ENCODE measurements around the gene ABCC4. TPM values are rescaled to one million over a fixed set of nuclear protein-coding genes. Genes with fewer than 3 reads are reported as not detected.

The ABCC4 gene
- total and polyA plus RNA-seq, 2 of the 13 experiments (the other 11 are each of a cell fraction or from before 2014, with no cell fraction given): 4.2 to 11.3 TPM

GRCh38 chr13:95338905-95339304 is 37.7 kb upstream of the ABCC4 start:
- in situ Hi-C loops (cut with HindIII; ENCODE audit: extremely low pct_ligation_motif_present, low pct_unique_long_range_greater_than_20kb) (no loop called here), intact Hi-C loops (cut with micrococcal nuclease; ENCODE audit: unreplicated experiment) (no loop called here)
- BruUV-seq (replicated peaks): no TSS peak
- CTCF ChIA-PET (ENCODE audit: low intra/inter-chr PET ratio, low total read pairs): no interaction called here
- 59% methylated on average over 3 of the region's 3 CpGs for WGBS (ENCODE audit: low lambda C conversion rate)
- no peaks in the 10 kb centered on the region for H4K20me1 ChIP-seq (ENCODE audit: insufficient read depth, low read length)
- no peak overlapping the region for H3K4me3 ChIP-seq (replicated peaks in 1 of 3; ENCODE audit: insufficient read depth in 1 of 3, low read depth in 2 of 3, low read length in 3 of 3)
- H3K27me3 ChIP-seq (ENCODE audit: control insufficient read depth in 1 of 2, insufficient read depth in 2 of 2, low read length in 2 of 2): no peaks in the 10 kb centered on the region
- no peak for ATAC-seq
- DNase-seq (ENCODE audit: low spot score): no peak
- no peaks in the 10 kb centered on the region for H3K9me3 ChIP-seq (ENCODE audit: low read length)
- no peak for TF ChIP-seq CENPX (CRISPR knock-in tag; IDR thresholded peaks at IDR 0.05)
- no peak for TF ChIP-seq ZNF543 (CRISPR knock-in tag; IDR thresholded peaks at IDR 0.05)
- no peak for TF ChIP-seq ZNF615 (CRISPR knock-in tag; IDR thresholded peaks at IDR 0.05; ENCODE audit: borderline replicate concordance)
- TF ChIP-seq ZNF605 (CRISPR knock-in tag; IDR thresholded peaks at IDR 0.05): no peak
- no peaks in the 10 kb centered on the region for H3K79me2 ChIP-seq (ENCODE audit: insufficient read depth, low read length)
- H3K4me1 ChIP-seq (ENCODE audit: insufficient read depth, low read length): no peaks in the 10 kb centered on the region
- no peak overlapping the region for H2AFZ ChIP-seq (ENCODE audit: low read length)
- no peak overlapping the region for H3K4me2 ChIP-seq (ENCODE audit: low read depth, low read length)
- no peak for FAIRE-seq
- POLR2A ChIA-PET: no interaction called here
- no peak overlapping the region for H3K27ac ChIP-seq (ENCODE audit: extremely low read length, insufficient read depth, low read length)
- no peaks in the 10 kb centered on the region for H3K36me3 ChIP-seq (replicated peaks in 1 of 2; ENCODE audit: control insufficient read depth in 1 of 2, insufficient read depth in 2 of 2, low read length in 2 of 2)
- no peak overlapping the region for H3K9ac ChIP-seq (ENCODE audit: insufficient read depth, low read depth, low read length)

- Histone ChIP-seq H3K4me1 (ENCODE audit: insufficient read depth, low read length) (no peaks in the 10 kb centered on the region), H3K9ac (ENCODE audit: insufficient read depth, low read depth, low read length) (no peak overlapping the region), H3K27me3 (ENCODE audit: control insufficient read depth in 1 of 2, insufficient read depth in 2 of 2, low read length in 2 of 2) (no peaks in the 10 kb centered on the region), H3K4me3 (replicated peaks in 1 of 3; ENCODE audit: insufficient read depth in 1 of 3, low read depth in 2 of 3, low read length in 3 of 3) (no peak overlapping the region), H3K79me2 (ENCODE audit: insufficient read depth, low read length) (no peaks in the 10 kb centered on the region), H2AFZ (ENCODE audit: low read length) (no peak overlapping the region), H3K9me3 (ENCODE audit: low read length) (no peaks in the 10 kb centered on the region), H3K4me2 (ENCODE audit: low read depth, low read length) (no peak overlapping the region), H4K20me1 (ENCODE audit: insufficient read depth, low read length) (no peaks in the 10 kb centered on the region), H3K36me3 (replicated peaks in 1 of 2; ENCODE audit: control insufficient read depth in 1 of 2, insufficient read depth in 2 of 2, low read length in 2 of 2) (no peaks in the 10 kb centered on the region), H3K27ac (ENCODE audit: extremely low read length, insufficient read depth, low read length) (no peak overlapping the region)
- no peak for FAIRE-seq
- ATAC-seq: no peak
- no TSS peak for BruUV-seq (replicated peaks)
- ChIA-PET CTCF (ENCODE audit: low intra/inter-chr PET ratio, low total read pairs) (no interaction called here), POLR2A (no interaction called here)
- in situ Hi-C loops (cut with HindIII; ENCODE audit: extremely low pct_ligation_motif_present, low pct_unique_long_range_greater_than_20kb): no loop called here
- DNase-seq (ENCODE audit: low spot score): no peak
- WGBS (ENCODE audit: low lambda C conversion rate): 32% methylated on average over 3 of the region's 3 CpGs
- intact Hi-C loops (cut with micrococcal nuclease; ENCODE audit: unreplicated experiment): no loop called here
- TF ChIP-seq PCBP2 (optimal IDR thresholded peaks at IDR 0.05; ENCODE audit: low read depth, low read length, poor library complexity, severe bottlenecking): no peak
- no peak for TF ChIP-seq ZNF138 (CRISPR knock-in tag; IDR thresholded peaks at IDR 0.05; ENCODE audit: low read depth)
- no peak for TF ChIP-seq ZNF205 (CRISPR knock-in tag; IDR thresholded peaks at IDR 0.05)
- TF ChIP-seq TOPORS (CRISPR knock-in tag; IDR thresholded peaks at IDR 0.05): no peak
- no peak for TF ChIP-seq RFX1 (IDR thresholded peaks at IDR 0.05)
- TF ChIP-seq, protein P1, sequence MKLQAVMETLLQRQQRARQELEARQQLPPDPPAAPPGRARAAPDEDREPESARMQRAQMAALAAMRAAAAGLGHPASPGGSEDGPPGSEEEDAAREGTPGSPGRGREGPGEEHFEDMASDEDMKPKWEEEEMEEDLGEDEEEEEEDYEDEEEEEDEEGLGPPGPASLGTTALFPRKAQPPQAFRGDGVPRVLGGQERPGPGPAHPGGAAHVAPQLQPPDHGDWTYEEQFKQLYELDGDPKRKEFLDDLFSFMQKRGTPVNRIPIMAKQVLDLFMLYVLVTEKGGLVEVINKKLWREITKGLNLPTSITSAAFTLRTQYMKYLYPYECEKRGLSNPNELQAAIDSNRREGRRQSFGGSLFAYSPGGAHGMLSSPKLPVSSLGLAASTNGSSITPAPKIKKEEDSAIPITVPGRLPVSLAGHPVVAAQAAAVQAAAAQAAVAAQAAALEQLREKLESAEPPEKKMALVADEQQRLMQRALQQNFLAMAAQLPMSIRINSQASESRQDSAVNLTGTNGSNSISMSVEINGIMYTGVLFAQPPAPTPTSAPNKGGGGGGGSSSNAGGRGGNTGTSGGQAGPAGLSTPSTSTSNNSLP (IDR thresholded peaks at IDR 0.05; ENCODE audit: low read depth, low read length): no peak
- TF ChIP-seq, protein P2, sequence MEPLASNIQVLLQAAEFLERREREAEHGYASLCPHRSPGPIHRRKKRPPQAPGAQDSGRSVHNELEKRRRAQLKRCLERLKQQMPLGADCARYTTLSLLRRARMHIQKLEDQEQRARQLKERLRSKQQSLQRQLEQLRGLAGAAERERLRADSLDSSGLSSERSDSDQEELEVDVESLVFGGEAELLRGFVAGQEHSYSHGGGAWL (CRISPR knock-in tag; IDR thresholded peaks at IDR 0.05): no peak
- TF ChIP-seq POLR2AphosphoS2 (IDR thresholded peaks at IDR 0.05; ENCODE audit: low read depth, low read length): no peak
- no peak for TF ChIP-seq EP300 (IDR thresholded peaks at IDR 0.05; ENCODE audit: low read depth in 2 of 2, low read length in 2 of 2)
- no peak for TF ChIP-seq EP300 (CRISPR knock-in tag; IDR thresholded peaks at IDR 0.05; ENCODE audit: borderline replicate concordance)
- TF ChIP-seq NFYC (CRISPR knock-in tag; IDR thresholded peaks at IDR 0.05): no peak
- TF ChIP-seq TMF1 (CRISPR knock-in tag; IDR thresholded peaks at IDR 0.05; ENCODE audit: low read depth): no peak
- TF ChIP-seq, protein P3, sequence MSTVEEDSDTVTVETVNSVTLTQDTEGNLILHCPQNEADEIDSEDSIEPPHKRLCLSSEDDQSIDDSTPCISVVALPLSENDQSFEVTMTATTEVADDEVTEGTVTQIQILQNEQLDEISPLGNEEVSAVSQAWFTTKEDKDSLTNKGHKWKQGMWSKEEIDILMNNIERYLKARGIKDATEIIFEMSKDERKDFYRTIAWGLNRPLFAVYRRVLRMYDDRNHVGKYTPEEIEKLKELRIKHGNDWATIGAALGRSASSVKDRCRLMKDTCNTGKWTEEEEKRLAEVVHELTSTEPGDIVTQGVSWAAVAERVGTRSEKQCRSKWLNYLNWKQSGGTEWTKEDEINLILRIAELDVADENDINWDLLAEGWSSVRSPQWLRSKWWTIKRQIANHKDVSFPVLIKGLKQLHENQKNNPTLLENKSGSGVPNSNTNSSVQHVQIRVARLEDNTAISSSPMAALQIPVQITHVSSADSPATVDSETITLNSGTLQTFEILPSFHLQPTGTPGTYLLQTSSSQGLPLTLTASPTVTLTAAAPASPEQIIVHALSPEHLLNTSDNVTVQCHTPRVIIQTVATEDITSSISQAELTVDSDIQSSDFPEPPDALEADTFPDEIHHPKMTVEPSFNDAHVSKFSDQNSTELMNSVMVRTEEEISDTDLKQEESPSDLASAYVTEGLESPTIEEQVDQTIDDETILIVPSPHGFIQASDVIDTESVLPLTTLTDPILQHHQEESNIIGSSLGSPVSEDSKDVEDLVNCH (CRISPR knock-in tag; IDR thresholded peaks at IDR 0.05): no peak
These were observed 36.3 kb upstream of the ABCC4 start for GRCh38 chr13:95337597-95337996.

Measured in HepG2 (cell line).